IMR-90 (cell line): ENCODE results near the gene HPSE2. TPM values are rescaled to one million over a fixed set of nuclear protein-coding genes. Genes with fewer than 3 reads are reported as not detected.

Experiments used
- ATAC-seq: fragments of 200-7000 bp; cut with Tn5 transposase; 2 replicates; pipeline ENCODE4 v1.9.1; 2020; ENCODE audit warnings: low read depth, mild to moderate bottlenecking, moderate library complexity
- BruUV-seq: library from RNA; stranded (reverse); fragments of 400-500 nt; replicated peaks from 2 replicates; lab custom pipeline; 2021; lab: Mats Ljungman, UMichigan
- CTCF ChIA-PET: fragments of 300-600 bp; formaldehyde crosslinking; extraction: SDS; loops from one replicate; lab custom pipeline; 2021; ENCODE audit warnings: antibody characterized with exemption; lab: Yijun Ruan, JAX
- POLR2A ChIA-PET: fragments of 300-600 bp; sonication (Branson Sonifier 250); formaldehyde crosslinking; loops from one replicate; lab custom pipeline; 2022; ENCODE audit warnings: antibody characterized with exemption; ENCODE audit not compliant: unreplicated experiment; lab: Charles Lee
- DNase-seq: peaks from one replicate; pipeline ENCODE4 v3.0.0; 2013
- H2AFZ ChIP-seq: replicated peaks from 2 replicates; pipeline ENCODE3; 2013; ENCODE audit warnings: low read length, mild to moderate bottlenecking; ENCODE audit not compliant: poor library complexity
- H2AK5ac ChIP-seq: 2 replicates; pipeline ENCODE4 v1.6.1; 2013; ENCODE audit warnings: low read depth, low read length, inconsistent platforms
- H2AK9ac ChIP-seq: replicated peaks from 2 replicates; pipeline ENCODE3; 2013; ENCODE audit warnings: mild to moderate bottlenecking, low read depth, low read length, moderate library complexity; ENCODE audit not compliant: poor library complexity
- H2BK120ac ChIP-seq: 2 replicates; pipeline ENCODE4 v1.6.1; 2013; ENCODE audit warnings: low read depth, low read length, inconsistent platforms
- H2BK15ac ChIP-seq: 3 replicates; pipeline ENCODE4 v1.6.1; 2013; ENCODE audit warnings: low read depth, low read length, inconsistent platforms
- H2BK20ac ChIP-seq: 2 replicates; pipeline ENCODE4 v1.6.1; 2013; ENCODE audit warnings: low read depth, mild to moderate bottlenecking, inconsistent platforms, low read length, moderate library complexity
- H2BK5ac ChIP-seq: 2 replicates; pipeline ENCODE4 v1.6.1; 2013; ENCODE audit warnings: mild to moderate bottlenecking, low read depth, low read length, inconsistent platforms; ENCODE audit not compliant: poor library complexity, severe bottlenecking
- H3K14ac ChIP-seq: replicated peaks from 2 replicates; pipeline ENCODE4 v1.6.1; 2013; ENCODE audit warnings: low read depth, low read length, inconsistent platforms
- H3K18ac ChIP-seq: 2 replicates; pipeline ENCODE4 v1.6.1; 2013; ENCODE audit warnings: low read depth, low read length, control low read depth
- H3K23ac ChIP-seq: 2 replicates; pipeline ENCODE4 v1.6.1; 2013; ENCODE audit warnings: low read depth, low read length, inconsistent platforms
- H3K27ac ChIP-seq: 2 replicates; pipeline ENCODE4 v1.5.1; 2013; ENCODE audit warnings: mild to moderate bottlenecking, control low read depth, low read length; ENCODE audit not compliant: insufficient read depth
- H3K27me3 ChIP-seq: 2 replicates; pipeline ENCODE4 v1.6.1; 2013; ENCODE audit warnings: low read length; ENCODE audit not compliant: control insufficient read depth, insufficient read depth
- H3K36me3 ChIP-seq: 2 replicates; pipeline ENCODE4 v1.6.1; 2013; ENCODE audit warnings: low read length, mixed read lengths; ENCODE audit not compliant: control insufficient read depth, insufficient read depth
- H3K4ac ChIP-seq: 2 replicates; pipeline ENCODE4 v1.6.1; 2013; ENCODE audit warnings: low read depth, low read length, inconsistent platforms
- H3K4me1 ChIP-seq: 2 replicates; pipeline ENCODE4 v1.6.1; 2013; ENCODE audit warnings: low read length, mixed read lengths; ENCODE audit not compliant: control insufficient read depth, insufficient read depth
- H3K4me2 ChIP-seq: 2 replicates; pipeline ENCODE4 v1.6.1; 2013; ENCODE audit warnings: low read depth, mild to moderate bottlenecking, control low read depth, low read length, moderate library complexity
- H3K4me3 ChIP-seq: 2 replicates; pipeline ENCODE4 v1.5.1; 2013; ENCODE audit warnings: low read depth, mild to moderate bottlenecking, control low read depth, low read length, moderate library complexity; ENCODE audit not compliant: insufficient read depth
- H3K56ac ChIP-seq: 2 replicates; pipeline ENCODE4 v1.6.1; 2013; ENCODE audit warnings: low read length, inconsistent platforms; ENCODE audit not compliant: insufficient read depth; ENCODE audit errors: extremely low read depth
- H3K79me1 ChIP-seq, 2 experiments: 2 replicates each; pipeline ENCODE4 v1.6.1; 2013; ENCODE audit warnings: low read length in 2 of 2, inconsistent platforms in 1 of 2, low read depth in 1 of 2
- H3K9ac ChIP-seq: 2 replicates; pipeline ENCODE4 v1.6.1; 2013; ENCODE audit warnings: low read depth, low read length, control low read depth
- H3K9me1 ChIP-seq: 2 replicates; pipeline ENCODE4 v1.6.1; 2013; ENCODE audit warnings: low read length, inconsistent platforms; ENCODE audit not compliant: insufficient read depth
- H3K9me3 ChIP-seq: 2 replicates; pipeline ENCODE4 v1.6.1; 2013; ENCODE audit warnings: low read length; ENCODE audit not compliant: control insufficient read depth, insufficient read depth
- H4K20me1 ChIP-seq: 2 replicates; pipeline ENCODE4 v1.6.1; 2013; ENCODE audit warnings: low read length, inconsistent platforms; ENCODE audit not compliant: insufficient read depth
- H4K5ac ChIP-seq: 2 replicates; pipeline ENCODE4 v1.6.1; 2013; ENCODE audit warnings: mild to moderate bottlenecking, low read depth, low read length, control low read depth
- H4K8ac ChIP-seq, 2 experiments: 2 replicates each; pipeline ENCODE4 v1.6.1; 2013; ENCODE audit warnings: low read depth in 2 of 2, low read length in 2 of 2, control low read depth in 1 of 2, inconsistent platforms in 1 of 2
- H4K91ac ChIP-seq: 2 replicates; pipeline ENCODE4 v1.6.1; 2013; ENCODE audit warnings: low read depth, low read length, inconsistent platforms; ENCODE audit not compliant: insufficient read depth
- BHLHE40 ChIP-seq: fragments of 150-350 bp; IDR thresholded peaks from 2 replicates; pipeline ENCODE4 v1.6.1; 2016; ENCODE audit warnings: mild to moderate bottlenecking, low read depth, low read length
- CEBPB ChIP-seq: IDR thresholded peaks from 2 replicates; pipeline ENCODE4 v1.6.1; 2012; ENCODE audit warnings: low read depth, low read length, improper control_type of control experiment
- FOS ChIP-seq: fragments of 150-350 bp; IDR thresholded peaks from 2 replicates; pipeline ENCODE4 v1.6.1; 2016; ENCODE audit warnings: low read depth, low read length
- MAZ ChIP-seq: IDR thresholded peaks from 2 replicates; pipeline ENCODE4 v1.6.1; 2012; ENCODE audit warnings: low read depth, mild to moderate bottlenecking, low read length, improper control_type of control experiment, moderate library complexity, borderline replicate concordance
- MXI1 ChIP-seq: IDR thresholded peaks from 2 replicates; pipeline ENCODE4 v1.6.1; 2012; ENCODE audit warnings: low read depth, mild to moderate bottlenecking, low read length, moderate library complexity, borderline replicate concordance
- NFE2L2 ChIP-seq: fragments of 150-350 bp; IDR thresholded peaks from 2 replicates; pipeline ENCODE4 v1.6.1; 2016; ENCODE audit warnings: low read depth, mild to moderate bottlenecking, low read length
- POLR2A ChIP-seq: IDR thresholded peaks from 2 replicates; pipeline ENCODE4 v1.6.1; 2012; ENCODE audit warnings: mild to moderate bottlenecking, low read depth, low read length
- RFX5 ChIP-seq: IDR thresholded peaks from 2 replicates; pipeline ENCODE4 v1.8.0; 2012; ENCODE audit warnings: low read depth, mild to moderate bottlenecking, low read length, moderate library complexity
- SMC3 ChIP-seq: fragments of 150-350 bp; IDR thresholded peaks from 2 replicates; pipeline ENCODE4 v1.6.1; 2016; ENCODE audit warnings: low read depth, mild to moderate bottlenecking, antibody characterized with exemption, low read length, moderate library complexity
- dilution Hi-C: fragments of 300-500 bp; cut with HindIII; formaldehyde crosslinking; loops from one replicate; pipeline ENCODE4 v1.14.3; 2018; ENCODE audit warnings: low sequenced_read_pairs; ENCODE audit not compliant: unreplicated experiment
- in situ Hi-C: fragments of 300-500 bp; cut with MboI; formaldehyde crosslinking; loops from 3 replicates; pipeline ENCODE4 v1.14.3; 2019; ENCODE audit warnings: low sequenced_read_pairs, inconsistent platforms, mixed read lengths
- intact Hi-C: fragments of 100-400 bp; cut with micrococcal nuclease; formaldehyde crosslinking; loops from 2 replicates; pipeline ENCODE4 v1.10.0; 2022
- polyA plus RNA-seq, 3 experiments: library from polyadenylated mRNA; depleted of rRNA; stranded (reverse); fragments of >200 nt; gene quantifications; 2 replicates each; pipeline ENCODE4 v1.2.3, GENCODE V29; 2012; ENCODE audit warnings: low replicate concordance in 1 of 3
- total RNA-seq: library from RNA; depleted of rRNA; stranded (reverse); fragments of >200 nt; gene quantifications from 2 replicates; pipeline ENCODE4 v1.2.3, GENCODE V29; 2012
- TF ChIP-seq, protein P1 (sequence below): conservative IDR thresholded peaks from 2 replicates; pipeline ENCODE4 v1.5.1; 2012; ENCODE audit warnings: mild to moderate bottlenecking, low read depth, low read length, improper control_type of control experiment
- TF ChIP-seq, protein P2 (sequence below): fragments of 150-350 bp; IDR thresholded peaks from 2 replicates; pipeline ENCODE4 v1.6.1; 2016; ENCODE audit warnings: low read depth, mild to moderate bottlenecking, low read length, moderate library complexity, borderline replicate concordance

The HPSE2 gene
- total and polyA plus RNA-seq, 2 of the 4 experiments (the other 2 are of a cell fraction) = not detected

DNA sequence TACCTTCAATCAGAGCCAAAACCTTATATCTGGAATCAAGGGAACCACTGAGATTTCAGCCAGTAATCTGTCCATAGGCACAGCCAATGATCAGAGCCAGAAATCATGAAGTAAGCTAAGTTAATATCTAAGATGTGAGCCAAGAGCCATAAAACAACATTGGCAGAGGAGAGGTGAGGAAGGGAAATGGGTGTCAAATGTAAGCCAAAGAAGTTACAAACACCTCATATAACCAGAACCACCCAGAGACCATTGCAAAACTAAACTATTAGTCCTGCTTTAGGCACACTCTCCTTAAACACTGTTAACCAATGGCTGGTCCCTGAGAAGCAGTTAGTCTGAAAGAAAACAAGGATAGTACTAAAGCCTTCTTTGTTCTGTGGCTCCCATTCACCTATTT is 173.1 kb downstream of the HPSE2 start:
- no peaks in the 10 kb centered on the region for H3K9me3 ChIP-seq
- H3K36me3 ChIP-seq = no peaks in the 10 kb centered on the region
- H4K91ac ChIP-seq = no peak overlapping the region
- CTCF ChIA-PET = no interaction called here
- H2BK5ac ChIP-seq = no peak overlapping the region
- no peak for ATAC-seq
- H2BK20ac ChIP-seq = no peak overlapping the region
- H4K20me1 ChIP-seq = no peaks in the 10 kb centered on the region
- no peak overlapping the region for H2AFZ ChIP-seq
- intact Hi-C loops = no loop called here
- no peak overlapping the region for H3K27ac ChIP-seq
- H3K4me3 ChIP-seq = no peak overlapping the region
- dilution Hi-C loops = no loop called here
- DNase-seq = no peak
- H3K4ac ChIP-seq = no peak overlapping the region
- no peak overlapping the region for H2BK120ac ChIP-seq
- no peaks in the 10 kb centered on the region for H3K9me1 ChIP-seq
- no peak overlapping the region for H2AK9ac ChIP-seq
- POLR2A ChIA-PET = no interaction called here
- H3K18ac ChIP-seq = no peak overlapping the region
- no peak for TF ChIP-seq MAZ
- no peak for TF ChIP-seq SMC3
- no peak for TF ChIP-seq BHLHE40
- TF ChIP-seq MXI1 = no peak
- TF ChIP-seq RFX5 = no peak
- no peak for TF ChIP-seq NFE2L2
- no peak for TF ChIP-seq POLR2A
- TF ChIP-seq, protein P1, sequence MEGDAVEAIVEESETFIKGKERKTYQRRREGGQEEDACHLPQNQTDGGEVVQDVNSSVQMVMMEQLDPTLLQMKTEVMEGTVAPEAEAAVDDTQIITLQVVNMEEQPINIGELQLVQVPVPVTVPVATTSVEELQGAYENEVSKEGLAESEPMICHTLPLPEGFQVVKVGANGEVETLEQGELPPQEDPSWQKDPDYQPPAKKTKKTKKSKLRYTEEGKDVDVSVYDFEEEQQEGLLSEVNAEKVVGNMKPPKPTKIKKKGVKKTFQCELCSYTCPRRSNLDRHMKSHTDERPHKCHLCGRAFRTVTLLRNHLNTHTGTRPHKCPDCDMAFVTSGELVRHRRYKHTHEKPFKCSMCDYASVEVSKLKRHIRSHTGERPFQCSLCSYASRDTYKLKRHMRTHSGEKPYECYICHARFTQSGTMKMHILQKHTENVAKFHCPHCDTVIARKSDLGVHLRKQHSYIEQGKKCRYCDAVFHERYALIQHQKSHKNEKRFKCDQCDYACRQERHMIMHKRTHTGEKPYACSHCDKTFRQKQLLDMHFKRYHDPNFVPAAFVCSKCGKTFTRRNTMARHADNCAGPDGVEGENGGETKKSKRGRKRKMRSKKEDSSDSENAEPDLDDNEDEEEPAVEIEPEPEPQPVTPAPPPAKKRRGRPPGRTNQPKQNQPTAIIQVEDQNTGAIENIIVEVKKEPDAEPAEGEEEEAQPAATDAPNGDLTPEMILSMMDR = no peak
- TF ChIP-seq, protein P2, sequence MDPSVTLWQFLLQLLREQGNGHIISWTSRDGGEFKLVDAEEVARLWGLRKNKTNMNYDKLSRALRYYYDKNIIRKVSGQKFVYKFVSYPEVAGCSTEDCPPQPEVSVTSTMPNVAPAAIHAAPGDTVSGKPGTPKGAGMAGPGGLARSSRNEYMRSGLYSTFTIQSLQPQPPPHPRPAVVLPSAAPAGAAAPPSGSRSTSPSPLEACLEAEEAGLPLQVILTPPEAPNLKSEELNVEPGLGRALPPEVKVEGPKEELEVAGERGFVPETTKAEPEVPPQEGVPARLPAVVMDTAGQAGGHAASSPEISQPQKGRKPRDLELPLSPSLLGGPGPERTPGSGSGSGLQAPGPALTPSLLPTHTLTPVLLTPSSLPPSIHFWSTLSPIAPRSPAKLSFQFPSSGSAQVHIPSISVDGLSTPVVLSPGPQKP = no peak
- TF ChIP-seq FOS = no peak
- TF ChIP-seq CEBPB = no peak
- H3K4me2 ChIP-seq = no peak overlapping the region
- H3K56ac ChIP-seq = no peak overlapping the region
- no peak overlapping the region for H3K9ac ChIP-seq
- H3K27me3 ChIP-seq = no peaks in the 10 kb centered on the region
- H3K79me1 ChIP-seq = no peaks in the 10 kb centered on the region
- no peak overlapping the region for H4K5ac ChIP-seq
- H2BK15ac ChIP-seq = no peak overlapping the region
- no peaks in the 10 kb centered on the region for H3K4me1 ChIP-seq
- no peak overlapping the region for H3K14ac ChIP-seq
- no TSS peak for BruUV-seq
- H4K8ac ChIP-seq = no peak overlapping the region
- in situ Hi-C loops = no loop called here
- no peak overlapping the region for H3K23ac ChIP-seq
- no peak overlapping the region for H2AK5ac ChIP-seq
